A673 (cell line): ENCODE results near the gene ANP32B. TPM values are rescaled to one million over a fixed set of nuclear protein-coding genes. Genes with fewer than 3 reads are reported as not detected.

Experiments used
- BruUV-seq: library from RNA; stranded (reverse); fragments of 400-500 nt; replicated peaks from 2 replicates; lab custom pipeline; 2021; lab: Mats Ljungman, UMichigan
- CTCF ChIA-PET: fragments of 300-600 bp; sonication (Branson Sonifier 250); formaldehyde crosslinking; loops from one replicate; lab custom pipeline; 2022; ENCODE audit warnings: antibody characterized with exemption; lab: Charles Lee
- POLR2A ChIA-PET: fragments of 300-600 bp; sonication (Branson Sonifier 250); formaldehyde crosslinking; loops from one replicate; lab custom pipeline; 2022; ENCODE audit warnings: antibody characterized with exemption; ENCODE audit not compliant: low non-redundant PET; lab: Charles Lee
- DNase-seq: peaks from one replicate; pipeline ENCODE4 v3.0.0-alpha.2; 2015; ENCODE audit warnings: low spot score
- H3K27ac ChIP-seq: fragments of 200-600 bp; sonication (generic); 2 replicates; pipeline ENCODE4 v1.5.1; 2016; ENCODE audit warnings: mixed run types, low read depth, mild to moderate bottlenecking, mixed read lengths, antibody characterized with exemption, low read length; ENCODE audit not compliant: poor library complexity, severe bottlenecking
- H3K27me3 ChIP-seq: fragments of 200-600 bp; sonication (generic); replicated peaks from 2 replicates; pipeline ENCODE4 v1.6.1; 2017; ENCODE audit warnings: mixed run types, low read depth, mild to moderate bottlenecking, mixed read lengths, antibody characterized with exemption, low read length; ENCODE audit not compliant: insufficient read depth, poor library complexity
- H3K36me3 ChIP-seq: fragments of 200-600 bp; sonication (generic); 2 replicates; pipeline ENCODE4 v1.6.1; 2016; ENCODE audit warnings: mixed run types, mild to moderate bottlenecking, mixed read lengths, antibody characterized with exemption, low read length; ENCODE audit not compliant: insufficient read depth, poor library complexity, severe bottlenecking
- H3K4me1 ChIP-seq: fragments of 200-600 bp; sonication (generic); 2 replicates; pipeline ENCODE4 v1.6.1; 2017; ENCODE audit warnings: mixed run types, mild to moderate bottlenecking, mixed read lengths, antibody characterized with exemption, low read length; ENCODE audit not compliant: insufficient read depth, poor library complexity, severe bottlenecking
- H3K4me3 ChIP-seq: fragments of 200-600 bp; sonication (generic); 2 replicates; pipeline ENCODE4 v1.5.1; 2016; ENCODE audit warnings: low read depth, mixed run types, mild to moderate bottlenecking, mixed read lengths, low read length; ENCODE audit not compliant: poor library complexity, severe bottlenecking
- H3K9me3 ChIP-seq: fragments of 200-600 bp; sonication (generic); 2 replicates; pipeline ENCODE4 v1.6.1; 2016; ENCODE audit warnings: mixed run types, low read depth, mild to moderate bottlenecking, mixed read lengths, antibody characterized with exemption, low read length; ENCODE audit not compliant: poor library complexity, severe bottlenecking
- CTCF ChIP-seq: fragments of 300-800, 200-600 bp; sonication (generic); conservative IDR thresholded peaks from 2 replicates; pipeline ENCODE4 v1.5.1; 2017; ENCODE audit warnings: low read depth, mild to moderate bottlenecking, antibody characterized with exemption, low read length, moderate library complexity, mixed read lengths
- EZH2 ChIP-seq: fragments of 200-600 bp; sonication (generic); IDR thresholded peaks from 2 replicates; pipeline ENCODE4 v1.6.1; 2017; ENCODE audit warnings: borderline replicate concordance, low read depth, mild to moderate bottlenecking, mixed read lengths, antibody characterized with exemption, low read length; ENCODE audit not compliant: poor library complexity, severe bottlenecking
- intact Hi-C: fragments of 100-400 bp; cut with micrococcal nuclease; formaldehyde crosslinking; loops from one replicate; pipeline ENCODE4 v1.10.0; 2022; ENCODE audit not compliant: unreplicated experiment
- total RNA-seq: library from RNA; stranded (reverse); gene quantifications from 2 replicates; pipeline ENCODE4 v1.2.3, GENCODE V29; 2021

ANP32B gene
- total RNA-seq, 1 experiment from 2014 or later: 237 TPM

GRCh38 chr9:98009437-98009836 is 26.3 kb downstream of the ANP32B start:
- ChIA-PET CTCF (no interaction called here), POLR2A (no interaction called here)
- no peak for TF ChIP-seq CTCF
- no peak for TF ChIP-seq EZH2

GRCh38 chr9:98009936-98010335 is 26.8 kb downstream of the ANP32B start:
- H3K4me1 ChIP-seq: no peaks in the 10 kb centered on the region
- TSS peak; percentile 5 for BruUV-seq
- POLR2A ChIA-PET: no interaction called here
- no peaks in the 10 kb centered on the region for H3K27me3 ChIP-seq
- TF ChIP-seq EZH2 (no peak), CTCF (no peak)
- no peaks in the 10 kb centered on the region for H3K9me3 ChIP-seq
- CTCF ChIA-PET: no interaction called here
- no peak overlapping the region for H3K4me3 ChIP-seq
- intact Hi-C loops: no loop called here
- no peak overlapping the region for H3K27ac ChIP-seq
- DNase-seq: no peak
- H3K36me3 ChIP-seq: peaks cover 97% of the 10 kb centered on the region

More at GRCh38 chr9:98009437-98009836, 26.3 kb downstream of the ANP32B start:
- intact Hi-C loops: no loop called here
- Histone ChIP-seq H3K27ac (no peak overlapping the region), H3K27me3 (no peaks in the 10 kb centered on the region), H3K4me1 (no peaks in the 10 kb centered on the region), H3K9me3 (no peaks in the 10 kb centered on the region), H3K36me3 (peaks cover 97% of the 10 kb centered on the region), H3K4me3 (no peak overlapping the region)
- DNase-seq: no peak
- no TSS peak for BruUV-seq

- TF ChIP-seq CTCF: no peak
- TF ChIP-seq EZH2: no peak
- H3K36me3 ChIP-seq: peaks cover 97% of the 10 kb centered on the region
- POLR2A ChIA-PET: no interaction called here
- no peak for DNase-seq
- H3K27me3 ChIP-seq: no peaks in the 10 kb centered on the region
- H3K4me3 ChIP-seq: no peak overlapping the region
- BruUV-seq: no TSS peak
- CTCF ChIA-PET: no interaction called here
- no peaks in the 10 kb centered on the region for H3K4me1 ChIP-seq
- H3K9me3 ChIP-seq: no peaks in the 10 kb centered on the region
- intact Hi-C loops: no loop called here
- H3K27ac ChIP-seq: no peak overlapping the region
Measured at GRCh38 chr9:98010445-98010844, 27.3 kb downstream of the ANP32B start.
